Coronary artery (tissue), 2 donors: ENCODE measurements around the gene HOXA11.

Experiments
- DNase-seq: peaks from one replicate; pipeline ENCODE4 v3.0.0-alpha.2; 2017; ENCODE audit warnings: low spot score
- H3K27ac ChIP-seq, 2 donors: fragments of 200-600 bp; sonication (generic); one replicate each; pipeline ENCODE4 v1.5.1; 2016 to 2019
- H3K4me3 ChIP-seq: fragments of 200-600 bp; sonication (generic); 2 replicates; pipeline ENCODE4 v1.5.1; 2016; ENCODE audit warnings: mild to moderate bottlenecking, moderate library complexity
- CTCF ChIP-seq: fragments of 200-600 bp; sonication (generic); IDR thresholded peaks from one replicate; pipeline ENCODE4 v1.5.1; 2019; ENCODE audit warnings: antibody characterized with exemption

The HOXA11 gene

GRCh38 chr7:27153526-27153925 lies 31.5 kb downstream of the HOXA11 start:
- DNase-seq = no peak
- no peak overlapping the region for H3K4me3 ChIP-seq
- H3K27ac ChIP-seq = no peak overlapping the region
- TF ChIP-seq CTCF = no peak

- TF ChIP-seq CTCF = no peak
- no peak for DNase-seq
- Histone ChIP-seq H3K4me3 (peak overlapping the region; percentile 60), H3K27ac (no peak overlapping the region)
Observed at GRCh38 chr7:27152816-27153442, 32.1 kb downstream of the HOXA11 start.

- no peak for TF ChIP-seq CTCF
- H3K27ac ChIP-seq = no peak within 1 kb of the TSS
- peak; percentile 59 for DNase-seq
- H3K4me3 ChIP-seq = peak within 1 kb of the TSS; percentile 60
Observed at GRCh38 chr7:27151931-27152815, 32.9 kb downstream of the HOXA11 start, which contains the start of gene HOXA3. TSS of gene HOXA3 (minus strand) at chr7:27152583. CDS start at chr7:27110640, 41,943 bp downstream.

GRCh38 chr7:27151341-27151930 lies 33.6 kb downstream of the HOXA11 start:
- DNase-seq = peak; percentile 41
- Histone ChIP-seq H3K4me3 (peak overlapping the region; percentile 60), H3K27ac (no peak overlapping the region)
- no peak for TF ChIP-seq CTCF

- peak; percentile 91 for TF ChIP-seq CTCF
- no peak overlapping the region for H3K27ac ChIP-seq
- peak overlapping the region; percentile 60 for H3K4me3 ChIP-seq
- peak; percentile 64 for DNase-seq
Observed at GRCh38 chr7:27150568-27151340, 34.3 kb downstream of the HOXA11 start.

- Histone ChIP-seq H3K4me3 (peak overlapping the region; percentile 60), H3K27ac (no peak overlapping the region)
- TF ChIP-seq CTCF = no peak
- DNase-seq = peak; percentile 58
Observed at GRCh38 chr7:27149842-27150567, 35.0 kb downstream of the HOXA11 start.
